HL-60 (cell line): ENCODE results near the gene CBR3.

Experiments used
- DNase-seq, 2 experiments: peaks; one replicate each; pipeline ENCODE4 v3.0.0-alpha.2; 2010 to 2020; ENCODE audit warnings: low read depth in 1 of 2, low spot score in 1 of 2
- H3K27ac ChIP-seq: fragments of 250-450 bp; sonication (Bioruptor Pico); replicated peaks from 2 replicates; pipeline ENCODE4 v1.5.1; 2020; ENCODE audit warnings: mild to moderate bottlenecking, moderate library complexity
- H3K27me3 ChIP-seq: fragments of 250-450 bp; sonication (Bioruptor Pico); 2 replicates; pipeline ENCODE4 v1.5.1; 2021; ENCODE audit warnings: mild to moderate bottlenecking, moderate library complexity; ENCODE audit not compliant: insufficient read depth, poor library complexity, severe bottlenecking
- H3K4me3 ChIP-seq: replicated peaks from 2 replicates; pipeline ENCODE4 v1.5.1; 2011; ENCODE audit warnings: mild to moderate bottlenecking, control low read depth, low read length; ENCODE audit not compliant: insufficient read depth
- GABPA ChIP-seq: IDR thresholded peaks from 2 replicates; pipeline ENCODE4 v1.6.1; 2012; ENCODE audit warnings: low read depth
- POLR2AphosphoS5 ChIP-seq: IDR thresholded peaks from 2 replicates; pipeline ENCODE4 v1.6.1; 2012; ENCODE audit warnings: low read depth
- REST ChIP-seq: IDR thresholded peaks from 2 replicates; pipeline ENCODE4 v1.6.1; 2012; ENCODE audit warnings: low read depth; ENCODE audit not compliant: insufficient replicate concordance
- SPI1 ChIP-seq: IDR thresholded peaks from 2 replicates; pipeline ENCODE4 v1.6.1; 2012; ENCODE audit warnings: low read depth, mild to moderate bottlenecking, borderline replicate concordance
- TF ChIP-seq, protein P1 (sequence below): IDR thresholded peaks from one replicate; pipeline ENCODE4 v1.5.1; 2011; ENCODE audit warnings: low read length, control low read depth, inconsistent platforms; ENCODE audit not compliant: insufficient read depth

CBR3 gene

DNA sequence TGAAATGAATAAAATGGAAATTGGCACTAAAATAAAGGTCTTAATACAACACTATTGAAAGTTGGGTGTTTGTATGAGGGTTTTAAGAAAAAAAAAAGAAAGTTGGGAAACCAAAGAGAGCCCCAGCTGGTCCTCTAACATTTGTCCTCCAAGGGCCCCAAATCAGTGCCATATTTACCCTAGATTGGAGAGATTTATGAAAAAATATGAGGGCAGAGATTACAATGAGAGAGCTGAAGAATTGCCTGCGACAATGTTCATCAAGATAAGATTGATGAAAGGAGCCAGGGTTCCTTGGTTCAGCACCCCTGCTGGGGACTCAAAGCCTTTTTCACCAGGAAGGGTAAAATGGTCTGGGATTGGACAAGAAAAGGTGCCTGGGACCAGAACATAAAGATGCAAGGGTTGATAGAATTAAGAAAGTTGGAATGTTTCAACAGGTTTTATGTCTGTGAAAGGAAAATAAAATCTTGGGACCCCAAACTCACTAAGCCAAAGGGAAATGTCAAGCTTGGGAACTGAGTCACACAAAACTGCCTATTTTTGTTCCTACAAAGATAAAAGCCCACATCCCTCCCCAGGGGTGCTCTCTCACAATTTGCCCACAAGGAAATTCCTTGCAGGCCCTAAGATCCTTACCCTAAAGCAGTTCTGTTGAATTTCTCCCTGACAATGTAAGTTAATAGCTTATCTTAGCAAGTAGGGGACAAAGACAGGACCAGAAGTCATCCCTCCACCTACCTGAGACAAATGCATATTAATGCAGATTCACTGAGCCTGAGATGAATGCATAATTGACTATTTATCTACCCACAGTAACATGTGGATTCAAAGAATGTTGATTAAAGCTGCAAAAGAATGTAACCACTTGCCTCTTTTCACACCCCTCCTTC lies 38.2 kb upstream of the CBR3 start:
- TF ChIP-seq, protein P1, sequence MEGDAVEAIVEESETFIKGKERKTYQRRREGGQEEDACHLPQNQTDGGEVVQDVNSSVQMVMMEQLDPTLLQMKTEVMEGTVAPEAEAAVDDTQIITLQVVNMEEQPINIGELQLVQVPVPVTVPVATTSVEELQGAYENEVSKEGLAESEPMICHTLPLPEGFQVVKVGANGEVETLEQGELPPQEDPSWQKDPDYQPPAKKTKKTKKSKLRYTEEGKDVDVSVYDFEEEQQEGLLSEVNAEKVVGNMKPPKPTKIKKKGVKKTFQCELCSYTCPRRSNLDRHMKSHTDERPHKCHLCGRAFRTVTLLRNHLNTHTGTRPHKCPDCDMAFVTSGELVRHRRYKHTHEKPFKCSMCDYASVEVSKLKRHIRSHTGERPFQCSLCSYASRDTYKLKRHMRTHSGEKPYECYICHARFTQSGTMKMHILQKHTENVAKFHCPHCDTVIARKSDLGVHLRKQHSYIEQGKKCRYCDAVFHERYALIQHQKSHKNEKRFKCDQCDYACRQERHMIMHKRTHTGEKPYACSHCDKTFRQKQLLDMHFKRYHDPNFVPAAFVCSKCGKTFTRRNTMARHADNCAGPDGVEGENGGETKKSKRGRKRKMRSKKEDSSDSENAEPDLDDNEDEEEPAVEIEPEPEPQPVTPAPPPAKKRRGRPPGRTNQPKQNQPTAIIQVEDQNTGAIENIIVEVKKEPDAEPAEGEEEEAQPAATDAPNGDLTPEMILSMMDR: no peak
- TF ChIP-seq REST (no peak), GABPA (no peak), SPI1 (no peak), POLR2AphosphoS5 (no peak)
- DNase-seq: no peak
- Histone ChIP-seq H3K27me3 (no peaks in the 10 kb centered on the region), H3K27ac (no peak overlapping the region), H3K4me3 (no peak overlapping the region)

GRCh38 chr21:36097427-36098181 lies 37.3 kb upstream of the CBR3 start:
- DNase-seq: no peak
- H3K27me3 ChIP-seq: no peaks in the 10 kb centered on the region
- TF ChIP-seq GABPA (no peak), REST (no peak), POLR2AphosphoS5 (no peak), SPI1 (no peak)
- TF ChIP-seq, protein P1: no peak
- no peak overlapping the region for H3K27ac ChIP-seq
- H3K4me3 ChIP-seq: no peak overlapping the region

GRCh38 chr21:36098182-36098532 lies 36.7 kb upstream of the CBR3 start:
- Histone ChIP-seq H3K27me3 (no peaks in the 10 kb centered on the region), H3K27ac (no peak overlapping the region), H3K4me3 (no peak overlapping the region)
- no peak for DNase-seq
- TF ChIP-seq POLR2AphosphoS5 (no peak), REST (no peak), GABPA (no peak), SPI1 (no peak)
- TF ChIP-seq, protein P1: no peak
